HG02943 (cell line): Measurements from ENCODE around the gene ANKRD24.
"Not testable (repeated sequence)": the region's sequence is repeated elsewhere in the genome, so short reads cannot be mapped to it uniquely, and the experiment has no call there.

Experiments used
- ATAC-seq: cut with Tn5 transposase; IDR thresholded peaks from one replicate; pipeline ENCODE4 v1.9.1; 2021; ENCODE audit warnings: mild to moderate bottlenecking, low read depth, moderate library complexity; ENCODE audit not compliant: unreplicated experiment

ANKRD24 gene

DNA sequence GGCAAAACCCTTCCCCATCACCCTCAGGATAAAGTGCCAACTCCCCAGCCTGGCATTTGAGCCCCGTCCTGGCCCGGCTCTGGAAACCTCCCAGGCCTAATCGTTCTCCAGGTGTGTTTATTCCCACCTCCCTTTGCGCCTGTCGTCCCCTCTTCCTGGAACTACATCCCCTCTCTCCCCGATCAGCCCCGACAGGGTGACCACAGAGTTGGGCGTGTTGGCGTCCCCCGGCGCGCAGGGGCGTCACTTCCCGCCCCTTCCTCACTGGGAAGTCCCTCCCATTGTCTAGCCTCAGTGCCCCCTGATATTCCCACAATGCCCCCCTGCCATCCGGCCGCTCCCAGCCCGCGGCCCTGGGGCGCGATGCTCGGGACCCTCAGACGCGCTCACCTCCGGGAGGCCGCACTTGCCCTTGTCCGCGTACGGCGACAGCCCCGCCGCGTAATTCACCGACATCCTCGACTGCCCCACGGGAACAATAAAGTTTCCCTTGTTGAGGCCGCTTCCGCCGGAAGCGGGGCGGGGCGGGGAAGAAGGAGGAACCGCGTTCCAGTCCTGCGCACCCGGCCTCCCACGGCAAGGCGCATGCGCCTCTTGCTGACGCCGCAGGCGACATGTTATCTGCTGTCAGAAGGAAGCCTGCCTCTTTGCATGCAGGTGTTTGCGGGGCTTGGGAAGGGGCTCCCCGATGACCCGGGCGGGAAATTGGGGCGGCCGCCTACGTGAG, at the start of gene ANKRD24, which contains the start of gene SIRT6:
TSS of gene ANKRD24 (plus strand) at position 606 of the 727 bp plus-strand sequence. CDS start 3,737 bp downstream, outside the sequence.
TSS of gene SIRT6 (minus strand) at position 480 of the 727 bp plus-strand sequence. CDS start at position 456, 24 bp downstream.
- peak; percentile 61 for ATAC-seq

DNA sequence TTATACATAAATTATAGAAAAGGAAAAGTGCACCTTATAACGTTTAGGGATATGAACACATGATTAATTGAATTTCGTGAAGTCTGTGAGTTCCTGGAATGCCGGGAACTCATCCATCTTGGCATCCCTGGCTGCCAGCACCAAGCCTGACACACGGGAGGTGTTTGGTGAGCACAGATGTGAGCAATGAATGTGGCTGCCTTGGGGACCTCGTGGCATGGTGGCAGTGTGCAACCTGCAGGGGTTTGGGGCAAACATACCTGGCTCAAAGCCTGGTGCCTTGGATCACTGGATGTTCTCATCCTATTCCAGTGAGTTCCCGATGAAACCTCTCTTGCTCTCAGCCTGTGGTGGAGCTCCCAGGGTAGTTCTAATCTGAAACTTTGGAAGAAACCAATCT, 48.1 kb upstream of the ANKRD24 start:
- ATAC-seq, result no peak

DNA sequence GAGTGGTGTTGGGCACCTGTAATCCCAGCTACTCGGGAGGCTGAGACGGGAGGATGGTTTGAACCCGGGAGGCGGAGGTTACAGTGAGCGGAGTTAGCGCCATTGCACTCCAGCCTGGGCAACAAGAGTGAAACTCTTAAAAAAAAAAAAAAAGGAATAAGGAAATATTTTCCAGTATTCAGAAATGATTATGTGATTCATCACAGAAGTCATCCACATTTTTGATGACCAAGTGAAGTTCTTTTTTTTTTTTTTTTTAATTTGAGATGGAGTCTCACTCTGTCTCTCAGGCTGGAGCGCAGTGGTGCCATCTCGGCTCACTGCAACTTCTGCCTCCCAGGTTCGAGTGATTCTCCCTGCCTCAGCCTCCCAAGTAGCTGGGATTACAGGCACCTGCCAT, 47.1 kb upstream of the ANKRD24 start:
- not testable (repeated sequence) for ATAC-seq

DNA sequence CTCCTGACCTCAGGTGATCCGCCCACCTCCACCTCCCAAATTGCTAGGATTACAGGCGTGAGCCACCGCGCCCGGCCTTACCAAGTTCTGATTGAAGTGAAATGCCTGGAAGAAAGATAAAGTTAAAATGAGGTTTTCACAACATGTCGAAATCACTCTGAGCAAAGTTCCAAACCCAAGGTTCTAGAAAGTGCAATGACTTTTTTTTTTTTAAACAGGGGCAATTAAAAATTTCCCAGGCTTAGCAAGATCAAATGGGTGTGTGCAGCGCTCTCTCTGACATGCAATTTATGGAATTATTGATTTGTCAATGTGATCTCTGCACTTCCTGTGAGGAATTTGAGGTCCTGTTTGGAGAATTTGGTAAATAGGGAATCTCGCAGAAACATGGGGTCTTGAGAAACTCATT, 45.8 kb upstream of the ANKRD24 start:
- ATAC-seq, result no peak

DNA sequence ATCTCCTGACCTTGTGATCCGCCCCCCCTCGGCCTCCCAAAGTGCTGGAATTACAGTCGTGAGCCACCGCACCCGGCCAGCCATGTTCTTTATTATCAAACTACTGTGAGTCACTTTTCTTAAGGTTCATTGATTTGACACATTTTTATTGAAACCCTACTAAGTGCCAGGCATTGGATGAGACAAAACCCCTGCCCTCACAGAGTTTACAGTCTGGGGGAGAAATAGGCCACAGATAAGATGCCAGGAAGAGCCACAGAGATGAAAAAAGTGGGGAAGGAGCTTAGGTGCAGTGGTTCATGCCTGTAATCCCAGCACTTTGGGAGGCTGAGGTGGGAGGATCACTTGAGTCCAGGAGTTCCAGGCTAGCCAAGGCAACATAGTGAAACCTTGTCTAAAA, 44.0 kb upstream of the ANKRD24 start:
- no peak for ATAC-seq

DNA sequence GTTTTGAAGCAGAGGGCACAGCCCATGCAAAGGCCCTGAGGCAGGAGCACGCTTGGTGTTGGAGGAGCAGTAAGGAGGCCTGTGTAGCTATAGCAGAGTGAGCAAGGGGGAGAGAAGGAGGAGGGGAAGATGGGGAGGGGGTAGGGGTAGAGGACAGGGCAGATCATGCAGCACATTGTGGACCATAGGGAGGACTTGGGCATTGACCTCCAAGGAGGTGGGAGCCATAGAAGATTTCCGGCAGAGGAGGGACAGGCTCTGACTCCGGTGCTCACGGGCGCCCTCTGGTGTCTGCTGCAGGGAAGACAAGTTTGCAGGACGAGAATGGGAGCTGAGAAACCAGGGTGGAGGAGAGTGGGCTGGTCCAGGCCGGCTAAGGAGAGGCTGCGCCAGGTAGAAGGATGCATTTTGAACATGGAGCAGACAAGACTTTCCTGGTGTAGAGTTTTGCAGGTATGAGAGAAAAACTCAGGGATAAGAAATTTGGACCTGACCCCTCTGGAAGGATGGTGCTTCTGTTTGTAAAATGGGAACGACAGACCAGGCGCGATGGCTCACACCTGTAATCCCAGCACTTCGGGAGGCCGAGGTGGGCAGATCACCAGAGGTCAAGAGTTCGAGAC, 42.8 kb upstream of the ANKRD24 start:
- no peak for ATAC-seq

DNA sequence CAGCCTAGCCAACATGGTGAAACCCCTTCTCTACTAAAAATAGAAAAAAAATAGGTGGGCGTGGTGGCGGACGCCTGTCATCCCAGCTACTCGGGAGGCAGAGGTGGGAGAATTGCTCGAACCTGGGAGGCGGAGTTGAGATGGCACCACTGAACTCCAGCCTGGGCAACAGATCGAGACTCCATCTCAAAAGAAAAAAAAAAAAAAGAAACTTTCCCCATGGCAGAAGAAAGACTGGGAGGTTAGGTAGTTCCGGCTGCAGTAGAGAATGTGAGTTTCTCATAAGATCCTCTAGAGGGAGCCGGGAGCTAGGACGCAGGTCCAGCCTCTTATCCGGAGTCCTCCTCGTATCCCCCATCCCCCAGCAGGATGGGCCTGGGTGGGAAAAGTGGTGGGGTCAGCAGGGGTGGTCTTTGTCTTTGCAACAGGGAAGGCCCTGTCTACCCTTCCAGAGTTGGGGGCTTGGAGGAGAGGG, 42.2 kb upstream of the ANKRD24 start:
- no peak for ATAC-seq

DNA sequence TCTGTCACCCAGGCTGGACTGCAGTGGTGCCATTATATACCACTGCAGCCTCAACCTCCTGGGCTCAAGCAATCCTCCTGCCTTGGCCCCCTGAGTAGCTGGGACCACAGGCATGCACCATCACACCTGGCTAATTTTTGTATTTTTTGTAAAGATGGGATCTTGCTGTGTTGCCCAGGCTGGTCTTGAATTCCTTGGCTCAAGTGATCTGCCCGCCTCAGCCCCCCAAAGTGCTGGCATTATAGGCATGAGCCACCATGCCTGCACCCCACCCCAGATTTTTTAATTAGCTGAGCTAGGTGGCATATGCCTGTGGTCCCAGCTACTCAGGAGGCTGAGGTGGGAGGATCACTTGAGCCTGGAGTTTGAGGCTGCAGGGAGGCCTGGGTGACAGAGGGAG, 39.6 kb upstream of the ANKRD24 start:
- ATAC-seq, result not testable (repeated sequence)

DNA sequence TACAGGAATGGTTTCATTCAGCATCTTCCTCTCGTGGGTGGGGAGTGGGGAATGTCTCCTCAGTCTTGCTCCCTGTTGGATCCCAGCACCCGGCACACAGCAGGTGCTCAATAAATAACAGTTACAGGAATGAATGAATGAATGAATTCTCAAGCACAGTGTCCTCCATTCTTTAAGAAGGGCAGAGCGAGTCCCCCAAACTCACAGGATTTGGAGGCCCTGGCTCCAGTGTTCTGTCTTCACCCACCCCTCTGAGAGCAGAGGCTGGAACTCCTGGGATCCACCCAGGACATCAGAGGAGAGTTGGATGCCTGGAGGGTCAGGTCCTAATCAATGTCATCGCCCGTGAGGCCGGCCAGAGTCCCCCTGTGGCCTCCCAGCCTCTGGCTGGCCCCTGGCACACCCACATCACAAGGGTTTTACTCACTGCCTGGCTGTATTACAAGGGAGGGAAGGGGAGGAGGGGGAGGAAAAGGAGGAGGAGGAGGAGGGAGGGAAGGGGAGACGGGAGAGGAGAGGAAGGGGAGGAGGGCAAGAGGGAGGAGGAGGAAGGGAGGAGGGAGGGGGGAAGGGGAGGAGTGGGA, 37.7 kb upstream of the ANKRD24 start:
- no peak for ATAC-seq

DNA sequence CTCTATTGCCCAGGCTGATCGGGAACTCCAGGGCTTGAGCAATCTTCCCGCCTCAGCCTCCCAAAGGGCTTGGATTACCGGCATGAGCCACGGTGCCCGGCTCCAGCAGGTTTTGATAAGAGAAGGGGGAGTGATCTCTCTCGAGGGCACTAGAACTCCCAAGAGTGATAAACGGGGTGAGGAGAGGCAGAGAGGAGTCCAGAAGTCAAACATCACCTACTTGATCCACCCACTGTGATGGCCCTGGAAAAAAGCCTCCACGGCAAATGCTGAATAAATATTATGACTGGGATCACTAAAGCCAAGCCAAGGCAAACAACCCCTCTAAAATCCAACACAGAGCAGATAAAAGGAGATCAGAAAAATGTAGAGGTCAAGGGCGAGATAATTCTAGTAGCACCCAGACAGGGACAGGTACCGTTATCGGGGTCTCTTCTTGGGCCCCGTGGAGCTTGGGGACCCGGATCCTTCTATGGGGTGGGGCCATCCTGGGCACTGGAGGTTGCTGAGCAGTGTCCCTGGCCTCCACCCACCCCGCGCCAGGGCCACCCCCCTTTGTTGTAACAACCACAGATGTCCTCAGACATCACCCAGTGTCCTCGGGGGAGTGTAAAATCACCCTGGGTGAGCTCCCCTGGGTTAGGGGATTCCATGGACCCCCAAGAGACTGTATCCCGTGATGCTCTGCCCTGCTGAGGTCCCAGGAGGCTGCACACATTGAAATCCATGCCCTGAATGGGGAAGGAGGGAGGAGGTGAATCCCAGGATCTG, 32.8 kb upstream of the ANKRD24 start:
- no peak for ATAC-seq

DNA sequence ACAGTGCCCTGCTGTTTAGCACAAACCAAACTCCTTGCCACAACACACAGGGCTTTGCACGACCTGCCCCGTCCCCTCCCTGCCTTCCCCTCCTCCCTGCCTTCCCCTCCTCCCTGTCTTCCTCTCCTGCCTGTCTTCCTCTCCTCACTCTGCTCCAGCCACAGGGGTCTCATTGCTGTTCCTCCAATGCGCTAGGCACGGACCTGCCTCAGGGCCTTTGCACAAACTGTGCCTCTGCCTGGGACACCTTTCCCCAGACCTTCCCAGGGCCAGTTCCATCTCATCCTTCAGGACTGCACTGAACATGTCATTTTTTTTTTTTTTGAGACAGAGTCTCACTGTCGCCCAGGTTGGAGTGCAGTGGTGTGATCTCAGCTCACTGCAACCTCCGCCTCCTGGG, 30.9 kb upstream of the ANKRD24 start:
- no peak for ATAC-seq

DNA sequence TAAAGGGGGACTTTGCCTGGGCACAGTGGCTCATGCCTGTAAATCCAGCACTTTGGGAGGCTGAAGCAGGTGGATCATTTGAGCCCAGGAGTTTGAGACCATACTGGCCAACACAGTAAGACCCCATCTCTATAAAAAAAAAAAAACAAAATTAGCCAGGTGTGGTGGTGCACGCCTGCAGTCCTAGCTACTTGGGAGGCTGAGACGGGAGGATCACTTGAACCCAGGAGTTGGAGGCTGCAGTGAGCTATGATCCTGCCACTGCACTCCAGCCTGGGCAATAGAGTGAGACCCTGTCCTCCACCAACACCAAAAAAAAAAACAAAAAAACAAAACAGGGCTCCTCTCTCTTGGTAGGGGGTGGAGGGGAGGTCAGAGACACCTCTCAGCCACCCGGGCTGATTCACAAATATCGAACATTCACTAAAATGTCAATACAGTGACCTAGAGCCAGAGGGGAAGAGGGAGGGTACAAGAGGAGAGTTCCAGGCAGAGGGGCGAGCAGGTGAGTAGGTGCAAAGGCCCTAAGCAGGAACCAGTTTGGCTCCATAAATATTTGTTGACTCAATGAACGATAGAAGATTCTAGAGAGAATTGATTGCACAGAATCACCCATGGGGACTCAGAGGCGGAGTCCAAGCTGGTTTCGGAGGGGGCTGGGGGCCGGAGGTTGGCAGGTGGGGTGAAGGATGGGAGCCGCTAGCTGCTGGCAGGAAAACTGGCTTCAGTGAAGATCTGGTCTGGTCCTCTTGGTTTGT, 30.1 kb upstream of the ANKRD24 start:
- ATAC-seq, result no peak

DNA sequence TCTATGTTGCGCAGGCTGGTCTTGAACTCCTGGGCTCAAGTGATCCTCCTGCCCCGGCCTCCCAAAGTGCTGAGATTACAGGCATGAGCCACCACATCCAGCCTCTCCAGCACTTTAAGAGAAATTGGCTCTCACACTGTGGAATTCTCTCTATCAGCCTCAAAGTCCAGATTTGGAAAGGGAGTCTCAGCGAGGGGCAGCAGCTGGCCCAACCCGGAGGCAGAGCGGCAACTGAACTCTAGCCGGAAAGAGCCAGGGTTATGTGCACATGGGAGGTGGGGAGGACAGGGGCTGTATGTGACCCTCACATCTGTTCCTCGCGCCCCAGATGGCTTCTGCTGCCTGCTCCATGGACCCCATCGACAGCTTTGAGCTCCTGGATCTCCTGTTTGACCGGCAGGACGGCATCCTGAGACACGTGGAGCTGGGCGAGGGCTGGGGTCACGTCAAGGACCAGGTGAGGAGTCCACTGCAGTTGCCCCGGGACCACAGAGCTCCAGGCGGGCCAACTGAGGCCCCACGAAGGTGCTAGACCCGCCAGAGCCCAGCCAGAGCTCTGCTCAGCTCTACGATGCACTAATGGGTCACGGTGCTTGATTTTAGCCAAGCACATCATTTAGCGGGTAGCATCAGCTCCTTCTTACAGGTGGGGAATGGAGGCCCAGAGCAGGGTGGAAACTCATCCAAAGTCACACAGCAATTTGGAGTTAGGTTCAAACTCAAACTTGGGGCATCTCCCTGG, 27.7 kb upstream of the ANKRD24 start:
- no peak for ATAC-seq

DNA sequence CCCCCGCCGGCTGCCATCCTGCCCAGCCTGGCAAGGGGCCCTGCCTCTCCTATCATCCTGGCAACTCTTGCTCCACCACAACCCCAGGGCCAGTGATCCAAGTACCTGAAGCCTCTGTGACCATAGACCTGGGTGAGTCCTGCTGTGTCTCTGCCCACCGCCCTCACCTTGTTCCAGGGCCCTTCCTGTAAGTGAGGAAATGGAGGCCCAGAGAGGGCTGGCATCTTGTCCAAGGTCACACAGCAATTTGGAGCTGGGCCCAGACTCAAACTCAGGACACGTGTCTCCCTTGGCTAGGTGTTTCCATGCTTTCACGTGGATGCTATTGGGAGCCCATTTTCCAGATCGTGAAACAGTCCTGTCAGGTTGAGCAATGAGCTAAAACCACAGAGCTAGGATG, 25.3 kb upstream of the ANKRD24 start:
- no peak for ATAC-seq

DNA sequence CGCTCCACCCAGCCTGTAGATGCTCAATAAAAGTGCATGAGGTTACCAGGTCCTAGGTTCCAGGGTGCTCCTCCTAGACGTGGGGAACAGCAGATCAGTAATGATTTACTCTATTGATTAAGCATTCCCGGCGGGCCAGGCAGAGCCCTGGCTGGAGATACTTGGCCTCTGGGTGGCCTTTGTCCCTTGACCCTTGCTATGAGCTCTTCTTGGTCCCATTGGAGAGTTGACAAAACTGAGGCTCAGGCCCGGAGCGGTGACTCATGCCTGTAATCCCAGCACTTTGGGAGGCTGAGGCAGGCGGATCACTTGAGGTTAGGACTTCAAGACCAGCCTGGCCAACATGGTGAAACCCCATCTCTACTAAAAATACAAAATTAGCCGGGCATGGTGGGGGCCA, 24.5 kb upstream of the ANKRD24 start:
- not testable (repeated sequence) for ATAC-seq

DNA sequence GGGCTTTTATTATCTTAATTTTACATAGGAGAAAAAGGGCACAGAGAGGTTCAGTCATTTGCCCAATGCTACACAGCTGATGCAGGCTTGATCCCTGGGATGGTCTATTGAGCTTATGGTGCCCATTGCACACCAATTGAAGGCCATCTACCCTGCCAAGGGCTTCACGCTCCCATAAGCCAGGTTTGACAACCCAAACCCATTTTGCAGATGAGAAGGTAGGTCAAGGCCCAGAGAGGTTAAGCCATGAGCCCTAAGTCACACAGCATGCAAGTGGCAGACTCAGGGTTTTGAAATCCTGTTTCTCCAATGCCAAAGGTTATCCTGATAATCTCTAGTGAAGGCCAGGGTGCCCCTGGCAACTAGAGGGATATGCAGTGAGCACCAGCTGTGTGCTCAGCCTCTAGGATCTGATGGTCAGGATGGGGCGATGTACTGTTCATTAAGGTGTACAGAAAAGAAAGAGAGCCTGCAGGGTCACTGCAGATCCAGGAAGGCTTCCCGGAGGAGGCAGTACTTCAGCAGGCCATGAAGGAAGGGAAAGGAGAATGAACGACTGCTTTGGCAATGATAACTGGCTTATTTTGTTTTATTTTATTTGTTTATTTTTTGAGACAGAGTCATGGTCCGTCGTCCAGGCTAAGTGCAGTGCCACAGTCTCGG, 20.9 kb upstream of the ANKRD24 start:
- ATAC-seq, result no peak

DNA sequence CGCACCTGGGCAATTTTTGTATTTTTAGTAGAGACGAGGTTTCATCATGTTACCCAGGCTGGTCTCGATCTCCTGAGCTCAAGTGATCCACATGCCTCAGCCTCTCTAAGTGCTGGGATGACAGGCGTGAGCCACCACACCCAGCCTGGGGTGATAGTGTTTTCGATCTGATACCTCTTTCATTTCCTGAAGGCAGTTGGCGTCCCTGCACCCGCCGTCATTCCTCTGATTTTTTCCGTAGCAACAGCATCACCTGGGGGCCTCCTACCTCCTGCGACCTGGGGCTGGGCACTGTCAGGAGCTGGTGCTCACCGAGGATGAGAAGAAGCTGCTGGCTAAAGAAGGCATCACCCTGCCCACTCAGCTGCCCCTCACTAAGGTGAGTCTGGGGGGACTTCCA, 18.2 kb upstream of the ANKRD24 start:
- no peak for ATAC-seq

DNA sequence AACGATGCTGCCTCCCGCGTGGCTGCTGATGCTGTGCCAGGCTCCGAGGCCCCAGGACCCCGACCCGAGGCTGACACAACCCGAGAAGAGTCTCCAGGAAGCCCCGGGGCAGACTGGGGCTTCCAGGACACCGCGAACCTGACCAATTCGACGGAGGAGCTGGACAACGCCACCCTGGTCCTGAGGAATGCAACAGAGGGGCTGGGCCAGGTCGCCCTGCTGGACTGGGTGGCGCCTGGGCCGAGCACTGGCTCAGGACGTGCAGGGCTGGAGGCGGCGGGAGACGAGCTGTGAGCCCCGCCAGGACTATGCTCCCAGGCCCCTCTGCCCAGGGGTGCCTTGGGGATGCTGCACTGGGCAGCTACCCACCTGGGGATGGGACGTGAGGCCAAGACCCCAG, 10.8 kb upstream of the ANKRD24 start:
- no peak for ATAC-seq

DNA sequence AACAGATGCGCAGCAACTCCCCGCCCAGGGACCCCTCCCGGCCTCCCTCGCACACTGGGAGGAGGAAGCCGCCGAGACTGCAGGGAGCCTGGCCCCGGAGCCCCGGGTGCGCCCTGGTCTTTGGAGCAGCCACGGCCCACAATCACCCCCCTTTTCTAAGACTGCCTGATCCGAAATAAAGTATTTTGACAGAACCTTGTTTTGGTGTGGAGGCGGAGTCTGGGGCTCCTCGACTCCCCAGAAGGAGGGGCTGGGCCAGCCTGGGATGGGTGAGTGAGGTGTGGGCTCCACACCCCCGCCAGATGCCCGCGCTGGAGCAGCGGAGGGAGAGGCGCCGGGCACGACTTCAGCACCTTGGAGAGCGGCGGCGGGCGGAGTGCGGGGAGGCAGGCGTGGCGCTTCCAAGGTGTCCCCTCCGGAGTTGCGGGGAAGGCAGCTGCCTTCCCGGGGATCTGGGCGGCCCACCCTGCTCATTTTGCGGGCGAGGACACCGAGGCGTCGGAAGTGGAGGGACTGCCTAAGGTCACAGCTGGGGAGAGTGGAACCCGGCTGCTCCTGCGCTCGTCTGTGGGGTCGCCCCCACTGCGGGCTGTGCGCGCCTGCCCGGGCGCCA, 9.5 kb upstream of the ANKRD24 start:
- no peak for ATAC-seq
